ENCODE results near the gene ALG2.

DNA sequence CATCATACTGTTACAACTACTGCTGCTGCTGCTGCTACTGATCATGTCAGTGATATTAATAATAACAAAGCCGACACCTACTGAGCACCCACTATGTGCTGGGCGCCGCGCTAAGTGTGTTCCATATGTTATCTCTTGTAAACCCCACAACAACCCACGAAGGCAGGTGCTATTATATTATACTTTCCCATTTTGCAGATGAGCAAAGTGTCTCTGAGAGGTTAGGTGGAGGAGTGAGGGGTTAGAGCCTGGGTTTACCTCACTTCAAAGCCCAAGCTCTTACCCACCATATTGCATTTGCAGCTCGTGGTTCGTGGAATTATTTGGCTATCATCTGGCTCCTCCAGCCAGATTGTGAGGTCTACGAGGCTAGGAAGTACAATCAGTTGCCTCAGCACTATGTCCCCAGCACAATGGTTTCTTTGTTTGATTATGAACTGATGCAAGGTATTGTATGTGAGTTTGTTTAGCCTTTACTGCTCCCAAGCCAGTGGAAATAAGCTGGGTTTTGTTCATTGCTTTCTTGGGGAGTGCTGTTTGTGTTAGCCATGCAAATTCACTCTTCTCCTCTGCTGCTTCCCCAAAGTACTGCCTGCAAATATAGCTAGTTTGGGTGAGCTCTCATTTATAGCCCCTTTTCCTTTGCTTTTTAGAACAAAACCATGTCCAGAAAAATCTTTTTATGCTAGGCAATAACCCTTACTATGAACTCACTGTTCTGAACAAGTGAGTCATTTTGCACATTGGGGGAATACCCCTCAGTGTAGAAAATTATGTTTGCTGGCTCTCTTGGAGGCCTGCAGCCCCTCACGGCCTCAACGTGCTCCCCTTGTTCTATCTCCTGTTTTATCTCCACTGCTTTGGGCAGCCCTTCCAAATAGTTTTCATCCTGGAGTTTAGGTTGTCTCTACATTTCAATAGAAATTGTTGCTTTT, 47.9 kb downstream of the ALG2 start:
- TF ChIP-seq CTCF (IDR thresholded peaks at IDR 0.05) (no peak), POLR2AphosphoS5 (IDR thresholded peaks at IDR 0.05) (no peak), POLR2A (IDR thresholded peaks at IDR 0.05) (no peak), EP300 (IDR thresholded peaks at IDR 0.05; ENCODE audit: low read depth) (no peak)
